ENCODE results near the gene PCDH15.

DNA sequence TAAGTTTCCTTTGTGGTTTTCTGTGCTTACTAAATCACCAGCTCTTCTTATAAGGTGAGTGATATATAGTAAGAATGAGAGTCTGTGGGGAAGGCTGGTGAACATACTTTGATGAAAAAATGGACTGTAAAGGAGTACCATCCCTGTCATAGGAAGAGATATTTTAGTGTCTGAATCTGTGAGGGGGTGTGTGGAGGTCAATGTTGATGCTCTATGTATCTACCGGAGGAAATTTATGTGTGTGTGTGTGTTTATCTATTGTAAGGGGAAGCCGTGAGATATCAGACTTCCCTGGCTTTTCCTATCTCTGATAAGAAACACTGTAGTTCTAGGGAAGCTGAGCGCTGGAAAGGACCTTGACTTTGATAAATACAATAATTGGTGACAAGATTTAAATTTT is 179.0 kb downstream of the PCDH15 start:
- no peak for TF ChIP-seq POLR2AphosphoS5 (IDR thresholded peaks at IDR 0.05; ENCODE audit: insufficient read depth in 1 of 2, low read depth in 1 of 2)
- TF ChIP-seq, protein P1, sequence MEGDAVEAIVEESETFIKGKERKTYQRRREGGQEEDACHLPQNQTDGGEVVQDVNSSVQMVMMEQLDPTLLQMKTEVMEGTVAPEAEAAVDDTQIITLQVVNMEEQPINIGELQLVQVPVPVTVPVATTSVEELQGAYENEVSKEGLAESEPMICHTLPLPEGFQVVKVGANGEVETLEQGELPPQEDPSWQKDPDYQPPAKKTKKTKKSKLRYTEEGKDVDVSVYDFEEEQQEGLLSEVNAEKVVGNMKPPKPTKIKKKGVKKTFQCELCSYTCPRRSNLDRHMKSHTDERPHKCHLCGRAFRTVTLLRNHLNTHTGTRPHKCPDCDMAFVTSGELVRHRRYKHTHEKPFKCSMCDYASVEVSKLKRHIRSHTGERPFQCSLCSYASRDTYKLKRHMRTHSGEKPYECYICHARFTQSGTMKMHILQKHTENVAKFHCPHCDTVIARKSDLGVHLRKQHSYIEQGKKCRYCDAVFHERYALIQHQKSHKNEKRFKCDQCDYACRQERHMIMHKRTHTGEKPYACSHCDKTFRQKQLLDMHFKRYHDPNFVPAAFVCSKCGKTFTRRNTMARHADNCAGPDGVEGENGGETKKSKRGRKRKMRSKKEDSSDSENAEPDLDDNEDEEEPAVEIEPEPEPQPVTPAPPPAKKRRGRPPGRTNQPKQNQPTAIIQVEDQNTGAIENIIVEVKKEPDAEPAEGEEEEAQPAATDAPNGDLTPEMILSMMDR (IDR thresholded peaks at IDR 0.05) = no peak
- no peak for TF ChIP-seq POLR2A (IDR thresholded peaks at IDR 0.05)
